Stimulated activated naive CD4-positive, alpha-beta T cell (primary cell): ENCODE measurements around the gene SERINC2.
"Not testable (repeated sequence)": the region's sequence is repeated elsewhere in the genome, so short reads cannot be mapped to it uniquely, and the experiment has no call there.

Experiments
- DNase-seq, 6 experiments: peaks; one replicate each; lab custom pipeline; 2025; lab: John Stamatoyannopoulos, UW

Gene SERINC2

GRCh38 chr1:31383967-31384366, 29.0 kb upstream of the SERINC2 start:
- no peak for DNase-seq

- not testable (repeated sequence) for DNase-seq
Observed at GRCh38 chr1:31386576-31387243, 26.3 kb upstream of the SERINC2 start.

- DNase-seq, result no peak
Observed at GRCh38 chr1:31387612-31388011, 25.4 kb upstream of the SERINC2 start.

- DNase-seq, result no peak
Observed at GRCh38 chr1:31389616-31390015, 23.4 kb upstream of the SERINC2 start.

GRCh38 chr1:31390071-31390470, 22.9 kb upstream of the SERINC2 start:
- DNase-seq, result no peak

- no peak for DNase-seq
Observed at GRCh38 chr1:31393463-31393862, 19.6 kb upstream of the SERINC2 start.

- peak; percentile 37 to 76 (median 64) for DNase-seq
Observed at GRCh38 chr1:31394584-31395193, 18.3 kb upstream of the SERINC2 start.

- DNase-seq, result no peak
Observed at GRCh38 chr1:31396633-31397351, 16.2 kb upstream of the SERINC2 start.

GRCh38 chr1:31397360-31398095, 15.5 kb upstream of the SERINC2 start:
- DNase-seq, result no peak

- no peak for DNase-seq
Observed at GRCh38 chr1:31398246-31398645, 14.8 kb upstream of the SERINC2 start.

- no peak for DNase-seq
Observed at GRCh38 chr1:31399976-31400375, 13.0 kb upstream of the SERINC2 start.

- no peak for DNase-seq
Observed at GRCh38 chr1:31400393-31400792, 12.6 kb upstream of the SERINC2 start.

GRCh38 chr1:31401241-31401640, 11.8 kb upstream of the SERINC2 start:
- DNase-seq, result no peak

- DNase-seq, result no peak
Observed at GRCh38 chr1:31405578-31406245, 7.3 kb upstream of the SERINC2 start.

GRCh38 chr1:31407029-31407626, 5.9 kb upstream of the SERINC2 start:
- no peak for DNase-seq

GRCh38 chr1:31408788-31409318, 4.2 kb upstream of the SERINC2 start:
- DNase-seq, result no peak

- no peak for DNase-seq
Observed at GRCh38 chr1:31409946-31410858, 2.8 kb upstream of the SERINC2 start.

GRCh38 chr1:31410871-31411270, 2.1 kb upstream of the SERINC2 start:
- DNase-seq, result no peak

GRCh38 chr1:31412205-31412604, 808 bp upstream of the SERINC2 start:
- DNase-seq, result no peak

GRCh38 chr1:31413405-31414001, 490 bp downstream of the SERINC2 start:
- DNase-seq, result peak in 1 of 6 experiments; percentile 19
